ENCODE measurements around the gene SERPINA3.

Gene SERPINA3

GRCh38 chr14:94655169-94655710 lies 43.0 kb downstream of the SERPINA3 start:
- DNase-seq (ENCODE audit: low read depth in 2 of 2): no peak

- no peak for DNase-seq (ENCODE audit: low read depth in 2 of 2)
Observed at GRCh38 chr14:94656043-94656442, 43.9 kb downstream of the SERPINA3 start.

GRCh38 chr14:94659256-94659655 lies 47.1 kb downstream of the SERPINA3 start:
- DNase-seq (ENCODE audit: low read depth in 2 of 2): no peak

- DNase-seq (ENCODE audit: low read depth in 2 of 2): no peak
Observed at GRCh38 chr14:94659901-94660300, 47.7 kb downstream of the SERPINA3 start.

- DNase-seq (ENCODE audit: low read depth in 2 of 2): no peak
Observed at GRCh38 chr14:94660306-94660946, 48.2 kb downstream of the SERPINA3 start.

- DNase-seq (ENCODE audit: low read depth in 2 of 2): no peak
Observed at GRCh38 chr14:94663538-94663937, 51.3 kb downstream of the SERPINA3 start.

GRCh38 chr14:94663965-94664704 lies 51.9 kb downstream of the SERPINA3 start:
- DNase-seq (ENCODE audit: low read depth in 2 of 2): no peak

GRCh38 chr14:94665121-94665520 lies 52.9 kb downstream of the SERPINA3 start:
- no peak for DNase-seq (ENCODE audit: low read depth in 2 of 2)

GRCh38 chr14:94665544-94665943 lies 53.4 kb downstream of the SERPINA3 start:
- DNase-seq (ENCODE audit: low read depth in 2 of 2): no peak

GRCh38 chr14:94670692-94671285 lies 58.6 kb downstream of the SERPINA3 start:
- no peak for DNase-seq (ENCODE audit: low read depth in 2 of 2)

- DNase-seq (ENCODE audit: low read depth in 2 of 2): no peak
Observed at GRCh38 chr14:94671870-94672444, 59.8 kb downstream of the SERPINA3 start.

- DNase-seq (ENCODE audit: low read depth in 2 of 2): no peak
Observed at GRCh38 chr14:94673071-94673470, 60.9 kb downstream of the SERPINA3 start.

Measured in stimulated activated CD8-positive, alpha-beta memory T cell treated with anti-CD3 and anti-CD28 coated beads, Interleukin-7, amount 100 ng/mL, for 1 hour (primary cell).